Bronchial epithelial cell (primary cell): ENCODE data around the gene NUP88. TPM values are rescaled to one million over a fixed set of nuclear protein-coding genes. Genes with fewer than 3 reads are reported as not detected.
"Not testable (repeated sequence)": the region's sequence is repeated elsewhere in the genome, so short reads cannot be mapped to it uniquely, and the experiment has no call there.

Source experiments
- DNase-seq: peaks from one replicate; pipeline ENCODE4 v3.0.0-alpha.2; 2010; ENCODE audit warnings: low read depth
- FAIRE-seq: peaks from 2 replicates; lab custom pipeline; 2011; peaks lifted over from hg19 to GRCh38; lab: Jason Lieb, UNC
- H3K27me3 ChIP-seq: 2 replicates; pipeline ENCODE4 v1.5.1; 2011; ENCODE audit warnings: low read length; ENCODE audit not compliant: control insufficient read depth, insufficient read depth
- H3K36me3 ChIP-seq: 2 replicates; pipeline ENCODE4 v1.5.1; 2011; ENCODE audit warnings: low read length; ENCODE audit not compliant: control insufficient read depth, insufficient read depth
- H3K4me3 ChIP-seq: 2 replicates; pipeline ENCODE4 v1.5.1; 2011; ENCODE audit warnings: mild to moderate bottlenecking, low read depth, low read length, control low read depth
- total RNA-seq: library from RNA; depleted of rRNA; stranded (reverse); fragments of >200 nt; gene quantifications from 2 replicates; pipeline ENCODE4 v1.2.1, GENCODE V29; 2014
- TF ChIP-seq, protein P1 (sequence below): IDR thresholded peaks from 2 replicates; pipeline ENCODE4 v1.5.1; 2011; ENCODE audit warnings: mild to moderate bottlenecking, moderate library complexity, low read length, control low read depth, inconsistent platforms; ENCODE audit not compliant: insufficient read depth, severe bottlenecking

The NUP88 gene
- total RNA-seq, 1 donor from 2014 or later = 82.1 TPM

DNA sequence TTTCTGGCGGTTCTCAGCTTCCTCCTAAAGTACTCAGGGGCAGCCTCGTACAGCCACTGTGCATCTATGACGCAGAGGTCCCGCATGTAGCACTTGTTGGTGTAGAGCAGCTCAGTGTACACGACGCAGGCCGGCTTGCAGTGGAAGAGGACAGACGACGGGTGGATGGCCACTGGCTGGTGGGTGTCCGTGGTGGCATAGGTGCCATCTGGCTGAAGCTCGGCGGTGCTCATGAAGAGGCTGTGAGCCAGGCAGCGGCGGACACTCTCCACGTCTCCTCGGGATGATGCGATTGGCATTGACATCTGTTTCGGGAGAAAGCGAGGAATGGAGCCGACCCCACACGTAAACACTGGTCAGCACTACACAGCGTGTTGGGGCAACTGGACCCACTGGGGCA, 24.7 kb upstream of the NUP88 start:
- DNase-seq = no peak
- FAIRE-seq = no peak
- no peak overlapping the region for H3K4me3 ChIP-seq
- peaks cover 20% of the 10 kb centered on the region for H3K36me3 ChIP-seq
- TF ChIP-seq, protein P1, sequence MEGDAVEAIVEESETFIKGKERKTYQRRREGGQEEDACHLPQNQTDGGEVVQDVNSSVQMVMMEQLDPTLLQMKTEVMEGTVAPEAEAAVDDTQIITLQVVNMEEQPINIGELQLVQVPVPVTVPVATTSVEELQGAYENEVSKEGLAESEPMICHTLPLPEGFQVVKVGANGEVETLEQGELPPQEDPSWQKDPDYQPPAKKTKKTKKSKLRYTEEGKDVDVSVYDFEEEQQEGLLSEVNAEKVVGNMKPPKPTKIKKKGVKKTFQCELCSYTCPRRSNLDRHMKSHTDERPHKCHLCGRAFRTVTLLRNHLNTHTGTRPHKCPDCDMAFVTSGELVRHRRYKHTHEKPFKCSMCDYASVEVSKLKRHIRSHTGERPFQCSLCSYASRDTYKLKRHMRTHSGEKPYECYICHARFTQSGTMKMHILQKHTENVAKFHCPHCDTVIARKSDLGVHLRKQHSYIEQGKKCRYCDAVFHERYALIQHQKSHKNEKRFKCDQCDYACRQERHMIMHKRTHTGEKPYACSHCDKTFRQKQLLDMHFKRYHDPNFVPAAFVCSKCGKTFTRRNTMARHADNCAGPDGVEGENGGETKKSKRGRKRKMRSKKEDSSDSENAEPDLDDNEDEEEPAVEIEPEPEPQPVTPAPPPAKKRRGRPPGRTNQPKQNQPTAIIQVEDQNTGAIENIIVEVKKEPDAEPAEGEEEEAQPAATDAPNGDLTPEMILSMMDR = no peak
- H3K27me3 ChIP-seq = no peaks in the 10 kb centered on the region

GRCh38 chr17:5443728-5444127, 24.3 kb upstream of the NUP88 start:
- TF ChIP-seq, protein P1 = no peak
- FAIRE-seq (no peak), DNase-seq (no peak)
- Histone ChIP-seq H3K4me3 (no peak overlapping the region), H3K36me3 (peaks cover 20% of the 10 kb centered on the region), H3K27me3 (no peaks in the 10 kb centered on the region)

- TF ChIP-seq, protein P1 = no peak
- Histone ChIP-seq H3K4me3 (no peak overlapping the region), H3K27me3 (no peaks in the 10 kb centered on the region), H3K36me3 (peaks cover 21% of the 10 kb centered on the region)
- DNase-seq = no peak
- no peak for FAIRE-seq
Measured at GRCh38 chr17:5439446-5439764, 19.9 kb upstream of the NUP88 start.

DNA sequence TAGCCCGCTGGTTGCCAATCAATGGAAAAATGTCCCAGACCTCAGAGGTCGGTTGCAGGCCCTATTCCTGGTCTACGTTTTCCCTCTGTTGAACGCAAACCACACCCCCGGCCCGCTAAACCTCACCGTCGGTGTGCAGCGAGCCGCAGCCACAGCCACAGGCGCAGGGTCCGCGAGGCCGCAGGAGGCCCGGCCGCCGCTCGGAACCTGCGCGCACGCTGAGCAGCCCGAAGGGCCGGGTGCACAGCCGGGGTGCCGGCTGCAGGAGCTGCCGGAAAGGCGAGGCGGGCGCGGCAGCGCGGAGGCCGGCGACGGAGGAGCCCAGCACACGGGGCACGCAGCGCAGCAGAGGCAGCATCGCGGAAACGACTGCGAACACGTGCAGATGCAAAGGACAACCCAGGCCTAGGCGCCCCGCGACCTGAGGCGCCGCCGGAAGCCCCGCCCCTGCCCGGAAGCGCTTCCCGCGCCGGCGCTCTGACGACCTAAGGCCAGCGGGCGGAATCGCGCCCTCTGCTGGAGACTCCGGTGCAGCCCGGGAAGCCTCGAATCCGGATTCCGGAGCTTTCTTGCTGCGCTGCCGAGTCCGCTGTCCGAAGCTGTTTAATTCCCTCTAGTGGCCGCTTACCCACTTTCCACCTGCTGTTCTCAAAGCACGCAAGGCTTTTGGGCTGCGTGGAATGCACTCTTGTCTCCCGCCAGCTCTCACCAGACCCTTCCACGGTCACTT, 19.4 kb upstream of the NUP88 start, which contains the start of gene C1QBP:
TSS of gene C1QBP (minus strand) at position 440 of the 730 bp plus-strand sequence. CDS start at position 358, 82 bp downstream.
- no peak for FAIRE-seq

GRCh38 chr17:5437721-5438317, 18.4 kb upstream of the NUP88 start:
- Histone ChIP-seq H3K27me3 (no peaks in the 10 kb centered on the region), H3K36me3 (peaks cover 23% of the 10 kb centered on the region), H3K4me3 (peak overlapping the region; percentile 79)
- peak; percentile 38 for DNase-seq
- TF ChIP-seq, protein P1 = no peak
- no peak for FAIRE-seq

More for the DNA sequence above, 19.4 kb upstream of the NUP88 start, which contains the start of gene C1QBP:
- peak within 1 kb of the TSS; percentile 79 for H3K4me3 ChIP-seq
- no peaks in the 10 kb centered on the region for H3K27me3 ChIP-seq
- TF ChIP-seq, protein P1 = peak; percentile 100
- peak; percentile 81 for DNase-seq
- peaks cover 20% of the 10 kb centered on the region for H3K36me3 ChIP-seq

GRCh38 chr17:5435781-5436315, 16.4 kb upstream of the NUP88 start:
- not testable (repeated sequence) for H3K4me3 ChIP-seq, FAIRE-seq, H3K27me3 ChIP-seq
- H3K36me3 ChIP-seq = peaks cover 23% of the 10 kb centered on the region
- DNase-seq = peak; percentile 37
